ENCODE results near the gene KRT86.
"Not testable (repeated sequence)": the region's sequence is repeated elsewhere in the genome, so short reads cannot be mapped to it uniquely, and the experiment has no call there.

KRT86 gene

GRCh38 chr12:52250048-52250990 is 24.1 kb upstream of the KRT86 start:
- Histone ChIP-seq H3K4me3 (ENCODE audit: low read length) (no peak overlapping the region), H3K4me2 (ENCODE audit: low read length) (no peak overlapping the region)

GRCh38 chr12:52251367-52252051 is 22.9 kb upstream of the KRT86 start:
- H3K27me3 ChIP-seq (ENCODE audit: control insufficient read depth, low read length): 0 out of 2 replicates have a peak, but pooled peaks cover 4% of the 10 kb centered on the region
- H3K4me2 ChIP-seq (ENCODE audit: low read length): no peak overlapping the region

More at GRCh38 chr12:52250048-52250990, 24.1 kb upstream of the KRT86 start:
- Histone ChIP-seq H3K36me3 (ENCODE audit: control insufficient read depth, low read length) (no peaks in the 10 kb centered on the region), H3F3A (ENCODE audit: control insufficient read depth, insufficient read depth) (no peaks in the 10 kb centered on the region), H4K20me1 (ENCODE audit: control insufficient read depth, insufficient read depth, low read depth, low read length) (no peaks in the 10 kb centered on the region), H3K79me2 (ENCODE audit: control insufficient read depth, low read length) (no peaks in the 10 kb centered on the region), H3K9me3 (ENCODE audit: control insufficient read depth, insufficient read depth, low read length) (no peaks in the 10 kb centered on the region), H3K9me2 (replicated peaks; ENCODE audit: control insufficient read depth, low read length) (no peaks in the 10 kb centered on the region), H3K27ac (ENCODE audit: low read depth, low read length) (no peak overlapping the region), H3K4me1 (ENCODE audit: control insufficient read depth, low read length) (no peaks in the 10 kb centered on the region), H3K27me3 (ENCODE audit: control insufficient read depth, low read length) (peaks cover 2% of the 10 kb centered on the region; the same call in 1 of the 2 replicates)
- TF ChIP-seq EZH2phosphoT487 (IDR thresholded peaks at IDR 0.05; ENCODE audit: borderline replicate concordance, low read length) (no peak), CTCF (IDR thresholded peaks at IDR 0.05; ENCODE audit: low read depth, low read length, poor library complexity, severe bottlenecking) (no peak)

GRCh38 chr12:52252175-52252615 is 22.2 kb upstream of the KRT86 start:
- H3K79me2 ChIP-seq (ENCODE audit: control insufficient read depth, low read length); H3F3A ChIP-seq (ENCODE audit: control insufficient read depth, insufficient read depth); H3K4me2 ChIP-seq (ENCODE audit: low read length); H4K20me1 ChIP-seq (ENCODE audit: control insufficient read depth, insufficient read depth, low read depth, low read length); H3K4me3 ChIP-seq (ENCODE audit: low read length); H3K27ac ChIP-seq (ENCODE audit: low read depth, low read length); H3K36me3 ChIP-seq (ENCODE audit: control insufficient read depth, low read length); H3K4me1 ChIP-seq (ENCODE audit: control insufficient read depth, low read length); H3K9me3 ChIP-seq (ENCODE audit: control insufficient read depth, insufficient read depth, low read length); H3K9me2 ChIP-seq (replicated peaks; ENCODE audit: control insufficient read depth, low read length); H3K27me3 ChIP-seq (ENCODE audit: control insufficient read depth, low read length): not testable (repeated sequence)
- TF ChIP-seq CTCF (IDR thresholded peaks at IDR 0.05; ENCODE audit: low read depth, low read length, poor library complexity, severe bottlenecking): peak; percentile 47

More at GRCh38 chr12:52251367-52252051, 22.9 kb upstream of the KRT86 start:
- no peak overlapping the region for H3K27ac ChIP-seq (ENCODE audit: low read depth, low read length)
- TF ChIP-seq CTCF (IDR thresholded peaks at IDR 0.05; ENCODE audit: low read depth, low read length, poor library complexity, severe bottlenecking) (no peak), EZH2phosphoT487 (IDR thresholded peaks at IDR 0.05; ENCODE audit: borderline replicate concordance, low read length) (no peak)
- no peaks in the 10 kb centered on the region for H3K79me2 ChIP-seq (ENCODE audit: control insufficient read depth, low read length)
- H3K9me2 ChIP-seq (replicated peaks; ENCODE audit: control insufficient read depth, low read length): no peaks in the 10 kb centered on the region
- H3K4me3 ChIP-seq (ENCODE audit: low read length): no peak overlapping the region
- H4K20me1 ChIP-seq (ENCODE audit: control insufficient read depth, insufficient read depth, low read depth, low read length): no peaks in the 10 kb centered on the region
- H3F3A ChIP-seq (ENCODE audit: control insufficient read depth, insufficient read depth): no peaks in the 10 kb centered on the region
- no peaks in the 10 kb centered on the region for H3K4me1 ChIP-seq (ENCODE audit: control insufficient read depth, low read length)
- H3K36me3 ChIP-seq (ENCODE audit: control insufficient read depth, low read length): no peaks in the 10 kb centered on the region
- no peaks in the 10 kb centered on the region for H3K9me3 ChIP-seq (ENCODE audit: control insufficient read depth, insufficient read depth, low read length)
